HG03342 (cell line): ENCODE results near the gene INTS15.

Source experiments
- ATAC-seq: cut with Tn5 transposase; IDR thresholded peaks from one replicate; pipeline ENCODE4 v1.9.1; 2021; ENCODE audit warnings: mild to moderate bottlenecking, moderate library complexity; ENCODE audit not compliant: unreplicated experiment

Gene INTS15

DNA sequence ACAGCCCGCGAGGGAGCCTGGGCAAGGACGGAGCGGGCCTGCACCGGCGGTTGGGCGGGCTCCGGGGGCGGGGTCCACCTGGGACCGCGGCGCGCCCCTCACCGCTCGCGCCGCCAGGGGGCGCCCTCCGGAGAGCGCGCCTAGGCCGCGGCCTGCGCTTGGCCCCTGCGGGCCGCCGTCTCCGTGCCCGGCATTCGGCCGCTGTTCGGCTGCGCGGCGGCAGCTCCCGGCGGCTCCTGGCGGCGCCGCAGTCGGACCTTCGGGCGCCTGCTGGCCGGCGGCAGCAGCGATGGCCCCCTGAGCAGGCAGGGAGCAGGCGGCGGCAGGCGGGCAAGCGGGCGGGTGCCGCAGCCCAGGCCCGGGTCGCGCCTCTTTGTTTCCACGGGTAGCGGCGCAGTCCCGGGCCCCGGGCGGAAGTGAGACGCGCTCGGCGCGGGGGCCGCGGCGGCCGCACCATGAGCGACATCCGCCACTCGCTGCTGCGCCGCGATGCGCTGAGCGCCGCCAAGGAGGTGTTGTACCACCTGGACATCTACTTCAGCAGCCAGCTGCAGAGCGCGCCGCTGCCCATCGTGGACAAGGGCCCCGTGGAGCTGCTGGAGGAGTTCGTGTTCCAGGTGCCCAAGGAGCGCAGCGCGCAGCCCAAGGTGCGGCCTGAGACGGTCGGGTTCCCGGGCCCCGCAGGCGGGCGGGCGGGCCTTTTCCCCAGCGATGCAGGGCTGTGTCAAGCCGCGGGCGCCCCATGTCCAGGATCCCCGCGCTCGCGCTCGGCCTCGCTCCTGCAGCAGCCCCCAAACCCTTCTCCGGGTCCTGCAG, at the start of gene INTS15:
INTS15 (plus strand) TSS at position 193 of the 816 bp plus-strand sequence; CDS start at position 456, 263 bp downstream.
- ATAC-seq: peak; percentile 80

DNA sequence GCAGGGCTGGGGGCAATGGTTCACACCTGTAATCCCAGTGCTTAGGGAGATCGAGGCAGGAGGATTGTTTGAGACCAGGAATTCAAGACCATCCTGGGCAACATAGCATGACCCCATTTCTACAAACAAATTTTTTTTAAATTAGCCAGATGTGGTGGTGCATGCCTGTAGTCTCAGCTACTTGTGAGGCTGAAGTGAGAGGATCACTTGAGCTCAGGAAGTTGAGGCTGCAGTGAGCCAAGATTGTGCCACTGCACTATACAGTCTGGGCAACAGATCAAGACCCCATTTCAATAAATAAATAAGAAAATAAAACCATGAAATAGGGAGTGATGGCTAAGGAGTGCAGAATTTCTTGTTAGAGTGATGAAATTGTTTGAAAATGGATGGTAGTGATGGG, 47.5 kb upstream of the INTS15 start:
- ATAC-seq: no peak

DNA sequence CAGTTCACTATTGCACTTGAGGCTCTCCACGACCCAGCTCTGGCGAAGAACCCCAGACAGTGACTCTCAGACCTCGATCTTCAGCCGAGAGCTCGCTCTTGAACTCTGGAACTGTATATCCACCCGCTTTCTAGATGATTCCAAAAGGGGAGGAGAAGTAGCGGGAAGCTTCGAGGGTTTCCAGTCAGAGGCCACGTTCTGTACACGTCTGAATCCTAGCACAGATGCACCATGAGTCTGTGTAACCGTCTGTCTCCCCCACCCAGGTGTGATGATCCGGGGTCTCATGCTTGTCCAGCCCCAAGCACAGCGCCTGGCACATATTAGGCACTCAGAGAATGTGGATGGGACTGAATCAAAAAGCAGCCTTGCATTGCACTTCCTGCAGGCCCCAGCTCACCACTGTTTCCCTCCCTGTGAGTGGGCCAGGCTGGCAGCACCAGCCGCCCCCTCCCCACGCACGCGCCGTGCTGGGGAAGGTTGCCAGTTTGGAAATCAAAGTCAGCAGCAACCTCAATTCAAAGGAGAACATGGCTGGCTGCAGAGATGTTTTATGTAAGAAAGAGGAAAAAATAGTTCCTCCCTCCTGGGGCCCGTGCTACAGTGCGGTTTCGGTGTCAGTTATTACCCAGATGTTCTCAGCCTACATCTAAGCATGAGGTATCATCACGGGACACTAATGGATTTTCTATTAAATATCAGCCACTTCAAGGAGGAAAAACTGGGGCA, 44.3 kb upstream of the INTS15 start:
- ATAC-seq: no peak

DNA sequence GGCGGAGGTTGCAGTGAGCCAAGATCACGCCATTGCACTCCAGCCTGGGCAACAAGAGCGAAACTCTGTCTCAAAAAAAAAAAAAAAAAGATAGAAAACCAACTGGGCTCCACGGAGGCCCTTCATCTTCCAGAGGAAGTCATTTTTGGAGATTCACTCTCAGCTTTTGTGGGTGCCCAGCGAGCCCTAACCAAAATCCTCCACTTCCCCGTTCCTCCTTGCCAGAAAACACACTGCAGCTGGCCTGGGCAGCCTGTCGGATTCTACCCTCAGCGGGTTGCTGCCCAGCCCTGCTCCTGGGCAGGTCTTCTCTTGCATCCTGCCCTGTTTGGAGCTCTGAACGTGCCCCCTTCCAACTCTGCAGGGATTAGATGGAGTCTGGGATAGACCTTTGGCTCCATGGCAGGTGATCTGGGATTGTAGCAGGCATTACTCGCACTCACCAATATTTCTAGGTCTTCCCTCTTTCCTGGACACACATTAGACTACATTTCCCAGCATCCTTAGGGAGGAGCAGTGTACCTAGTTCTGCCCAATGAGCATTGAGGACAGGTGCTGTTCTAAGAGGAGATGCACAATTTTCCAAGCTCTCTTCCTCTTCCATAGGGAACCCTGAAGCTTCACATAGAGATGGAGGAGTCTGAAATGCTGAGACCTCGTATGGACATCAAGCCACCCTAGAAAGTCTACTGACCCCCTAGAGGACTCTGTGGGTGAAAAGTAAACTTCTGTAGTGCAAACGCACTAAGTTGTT, 43.1 kb upstream of the INTS15 start:
- no peak for ATAC-seq

DNA sequence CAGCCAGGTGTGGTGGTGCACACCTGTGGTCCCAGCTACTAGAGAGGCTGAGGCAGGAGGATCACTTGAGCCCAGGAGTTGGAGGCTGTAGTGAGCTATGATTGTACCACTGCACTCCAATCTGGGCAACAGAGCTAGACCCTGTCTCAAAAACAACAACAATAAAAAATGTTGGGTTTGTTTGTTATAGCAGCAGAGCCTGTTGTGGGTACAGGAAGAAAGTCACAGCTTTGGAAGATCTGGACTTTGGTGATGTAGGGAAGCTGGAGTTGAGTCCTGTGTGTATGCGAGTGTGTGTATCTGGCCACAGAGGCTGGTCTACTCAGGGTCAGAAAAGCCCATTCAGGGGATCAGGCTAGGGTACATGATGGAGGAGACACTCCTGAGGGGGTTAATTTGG, 42.4 kb upstream of the INTS15 start:
- no peak for ATAC-seq

DNA sequence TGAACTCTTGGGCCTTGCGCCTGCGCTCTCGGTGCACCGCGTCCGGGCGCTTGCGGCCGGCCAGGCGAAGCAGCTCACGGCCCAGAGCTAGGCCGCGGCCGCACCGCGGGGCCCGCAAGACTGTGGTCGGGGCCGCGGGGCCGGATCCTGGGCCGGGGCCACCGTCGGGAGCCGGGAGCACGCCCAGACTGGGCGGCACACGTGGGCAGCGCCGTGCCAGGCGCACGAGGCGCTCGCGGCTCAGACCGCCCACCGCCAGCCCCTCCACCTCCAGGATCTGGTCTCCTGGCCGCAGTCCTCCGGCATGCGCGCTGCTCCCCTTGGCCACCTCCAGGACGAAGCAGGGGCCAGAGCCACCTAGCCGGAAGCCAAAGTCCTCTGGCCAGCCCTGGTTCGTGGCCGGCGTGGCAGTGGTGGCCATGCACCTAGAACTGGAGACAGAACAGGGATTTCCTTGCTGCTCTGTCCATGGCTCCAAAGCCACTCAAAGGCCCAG, 38.8 kb upstream of the INTS15 start, which contains the start of gene GRID2IP:
GRID2IP (minus strand) TSS at position 446 of the 496 bp plus-strand sequence; CDS start at position 421, 25 bp downstream.
- no peak for ATAC-seq

DNA sequence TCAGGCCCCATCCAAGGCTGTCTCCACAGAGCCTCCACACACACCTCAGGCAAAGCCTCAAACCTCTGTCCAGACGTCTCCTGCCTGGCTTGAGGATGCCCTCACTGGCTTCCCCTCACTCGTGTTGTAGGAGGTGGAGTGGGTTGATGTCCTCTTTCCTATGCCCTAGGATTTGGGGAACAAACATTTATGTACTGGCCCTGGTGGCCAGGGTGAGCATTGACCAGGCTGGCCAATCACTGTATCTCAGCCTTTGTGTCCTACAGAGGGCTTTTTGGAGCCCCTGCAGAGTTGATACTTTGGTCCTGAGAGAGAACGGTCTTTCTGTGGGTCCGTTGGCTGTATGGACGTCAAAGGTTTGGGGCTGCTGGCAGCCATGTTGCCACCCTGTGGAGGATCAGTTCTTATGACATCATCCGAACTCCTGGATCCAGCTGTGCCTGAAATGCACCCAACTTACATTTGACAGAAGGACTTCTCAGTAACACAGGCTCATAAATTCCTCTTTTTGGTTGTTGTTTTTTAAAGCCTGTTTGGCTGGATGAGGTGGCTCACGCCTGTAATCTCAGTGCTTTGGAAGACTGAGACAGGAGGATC, 36.3 kb upstream of the INTS15 start:
- ATAC-seq: no peak

DNA sequence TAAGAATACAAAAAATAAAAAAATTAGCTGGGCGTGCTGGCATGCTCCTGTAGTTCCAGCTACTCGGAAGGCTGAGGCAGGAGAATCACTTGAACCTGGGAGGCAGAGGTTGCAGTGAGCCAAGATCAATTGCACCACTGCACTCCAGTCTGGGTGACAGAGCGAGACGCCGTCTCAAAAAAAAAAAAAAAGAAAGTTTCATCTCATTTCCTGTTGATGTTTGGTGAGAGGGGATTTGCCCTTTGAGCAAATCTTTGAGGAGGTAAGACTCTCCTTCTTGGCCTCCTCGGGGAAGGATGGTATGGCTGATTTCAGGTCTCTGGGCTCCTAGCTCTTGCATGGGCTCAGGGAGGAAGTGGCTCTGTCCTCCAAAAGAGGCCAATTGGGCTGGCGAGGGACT, 35.0 kb upstream of the INTS15 start:
- ATAC-seq: no peak

DNA sequence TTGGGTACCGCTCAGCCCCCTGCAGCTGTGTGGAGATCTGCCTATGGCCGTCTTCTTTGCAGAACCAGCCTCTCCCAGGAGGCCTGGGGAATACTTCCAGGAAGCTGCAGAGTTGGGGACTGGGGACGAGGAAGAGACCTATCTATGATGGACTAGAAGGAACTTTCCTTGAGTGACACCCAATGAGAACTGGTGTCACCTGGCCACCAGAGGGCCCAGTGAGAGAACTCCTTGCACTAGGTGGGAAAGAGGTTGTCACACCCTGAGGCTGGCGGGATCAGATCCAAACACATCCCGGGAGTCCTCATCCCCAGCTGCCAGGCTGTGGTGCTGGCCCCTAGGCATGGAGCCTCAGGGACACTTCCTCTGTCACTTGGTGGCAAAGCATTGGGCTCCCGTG, 33.6 kb upstream of the INTS15 start:
- no peak for ATAC-seq

DNA sequence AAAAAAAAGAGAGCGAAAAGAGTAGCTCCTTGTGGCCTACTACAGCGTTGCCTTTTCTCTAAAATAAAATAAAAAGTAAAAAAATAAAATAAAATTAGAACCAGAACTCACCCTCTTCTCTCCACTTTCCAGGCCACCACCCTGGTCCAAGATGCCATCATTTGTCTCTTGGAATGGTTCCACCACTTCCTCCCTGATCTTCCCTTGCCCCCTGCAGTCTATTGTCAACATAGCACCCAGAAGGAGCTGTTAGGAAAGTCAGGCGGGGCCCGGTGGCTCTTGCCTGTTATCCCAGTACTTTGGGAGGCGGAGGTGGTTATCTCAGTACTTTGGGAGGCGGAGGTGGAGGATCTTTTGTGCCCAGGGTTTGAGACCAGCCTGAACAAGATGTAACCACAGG, 31.0 kb upstream of the INTS15 start:
- ATAC-seq: no peak

DNA sequence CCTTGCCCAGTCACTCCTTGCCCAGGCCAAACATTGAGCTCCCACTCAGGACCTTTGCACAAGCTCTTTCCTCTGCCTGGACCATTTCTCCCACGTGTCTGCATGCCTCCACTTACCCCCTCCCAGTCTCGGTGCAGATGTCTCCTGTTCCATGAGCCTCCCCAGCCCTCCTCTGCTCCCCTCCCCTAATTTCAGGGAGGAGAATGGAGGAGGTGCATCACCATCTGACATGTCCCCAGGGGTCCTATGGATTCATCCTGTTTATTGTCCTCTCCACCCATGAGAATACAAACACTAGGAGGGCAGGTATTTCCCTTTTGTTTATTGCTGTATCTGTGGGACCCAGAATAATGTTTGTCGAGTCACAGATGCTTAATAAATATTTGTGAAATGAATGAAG, 29.9 kb upstream of the INTS15 start:
- ATAC-seq: no peak

DNA sequence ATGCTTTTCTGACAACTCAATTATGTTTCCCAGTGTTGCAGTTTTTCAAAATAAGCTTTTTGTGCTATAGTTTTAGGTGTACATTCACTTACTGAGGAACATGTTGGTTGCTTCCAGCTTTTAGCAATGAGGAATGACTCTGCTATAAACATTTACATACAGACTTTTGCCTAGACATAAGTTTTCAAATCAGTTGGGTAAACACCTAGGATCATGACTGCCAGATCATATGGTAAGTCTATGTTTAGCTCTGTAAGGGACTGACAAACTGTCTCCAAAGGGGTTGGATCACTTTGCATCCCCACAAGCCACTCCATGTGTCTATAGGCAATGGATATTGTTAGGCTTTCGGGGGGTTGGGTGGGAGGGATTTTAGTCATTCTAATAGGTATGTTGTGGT, 27.7 kb upstream of the INTS15 start:
- no peak for ATAC-seq

DNA sequence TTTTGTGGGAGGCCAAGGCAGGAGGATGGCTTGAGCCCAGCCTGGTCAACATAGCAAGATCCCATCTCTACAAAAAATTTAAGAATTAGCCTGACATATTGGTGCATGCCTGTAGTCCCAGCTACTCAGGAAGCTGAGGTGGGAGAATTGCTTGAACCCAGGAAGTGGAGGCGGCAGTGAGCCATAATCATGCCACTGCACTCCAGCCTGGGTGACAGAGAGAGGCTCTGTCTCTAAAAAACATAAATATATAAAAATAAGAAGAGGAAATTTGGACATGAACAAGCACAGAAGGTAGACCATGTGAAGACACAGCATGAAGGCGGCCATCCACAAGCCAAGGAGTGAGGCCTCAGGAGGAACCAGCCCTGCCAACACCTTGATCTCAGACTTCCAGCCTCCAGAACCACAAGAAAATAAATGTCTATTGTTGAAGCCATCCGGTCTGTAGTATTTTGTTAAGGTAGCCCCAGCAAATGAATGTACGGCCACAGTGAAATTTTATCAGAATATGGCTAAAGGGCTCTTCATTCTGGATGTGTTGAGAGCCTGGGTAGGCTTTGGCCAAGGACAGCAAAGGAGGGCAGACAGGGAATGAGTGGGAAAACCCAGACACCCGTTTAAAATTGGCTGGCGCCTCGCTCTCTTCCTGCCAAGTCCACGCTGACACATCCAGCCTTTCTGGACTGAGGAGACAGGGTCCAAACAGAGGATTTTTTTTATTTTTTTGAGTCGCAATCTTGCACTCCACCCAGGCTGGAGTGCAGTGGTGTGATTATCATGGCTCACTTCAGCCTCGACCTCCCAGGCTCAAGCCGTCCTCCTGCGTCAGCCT, 25.7 kb upstream of the INTS15 start:
- no peak for ATAC-seq

DNA sequence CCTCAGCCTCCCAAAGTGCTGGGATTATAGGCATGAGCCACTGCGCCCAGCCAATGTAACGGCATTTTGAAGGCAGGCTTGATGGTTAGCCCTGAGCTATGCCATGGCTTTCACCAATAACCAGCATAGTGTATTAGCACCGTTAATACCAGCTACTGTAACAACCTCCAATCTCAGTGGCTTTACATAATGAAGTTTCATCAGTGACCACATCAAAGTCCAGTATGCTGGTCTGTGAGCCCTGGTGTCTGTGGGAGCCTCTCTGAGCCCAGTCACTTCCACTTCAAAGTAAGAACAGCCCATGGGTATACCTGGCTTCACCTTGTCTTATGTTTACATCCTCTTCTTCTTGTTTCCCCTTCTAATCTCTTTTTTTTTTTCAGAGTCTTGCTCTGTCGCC, 24.2 kb upstream of the INTS15 start:
- ATAC-seq: no peak

DNA sequence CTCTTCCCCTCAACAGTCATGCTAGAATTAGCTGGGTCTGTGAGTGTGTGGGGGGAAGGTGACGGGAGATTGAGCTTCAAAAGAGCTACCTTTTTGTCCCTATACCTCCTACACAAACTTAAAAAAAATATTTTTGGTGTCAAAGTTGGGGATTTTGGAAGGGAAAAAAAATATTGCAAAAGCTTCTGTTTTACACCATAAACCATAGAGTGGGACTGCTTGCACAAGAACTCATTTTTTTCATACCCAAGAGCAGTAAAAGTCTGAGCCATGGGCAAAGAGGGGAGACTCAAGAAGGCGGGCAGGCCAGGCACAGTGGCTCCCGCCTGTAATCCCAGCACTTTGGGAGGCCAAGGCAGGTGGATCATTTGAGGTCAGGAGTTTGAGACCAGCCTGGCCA, 21.9 kb upstream of the INTS15 start:
- ATAC-seq: no peak

DNA sequence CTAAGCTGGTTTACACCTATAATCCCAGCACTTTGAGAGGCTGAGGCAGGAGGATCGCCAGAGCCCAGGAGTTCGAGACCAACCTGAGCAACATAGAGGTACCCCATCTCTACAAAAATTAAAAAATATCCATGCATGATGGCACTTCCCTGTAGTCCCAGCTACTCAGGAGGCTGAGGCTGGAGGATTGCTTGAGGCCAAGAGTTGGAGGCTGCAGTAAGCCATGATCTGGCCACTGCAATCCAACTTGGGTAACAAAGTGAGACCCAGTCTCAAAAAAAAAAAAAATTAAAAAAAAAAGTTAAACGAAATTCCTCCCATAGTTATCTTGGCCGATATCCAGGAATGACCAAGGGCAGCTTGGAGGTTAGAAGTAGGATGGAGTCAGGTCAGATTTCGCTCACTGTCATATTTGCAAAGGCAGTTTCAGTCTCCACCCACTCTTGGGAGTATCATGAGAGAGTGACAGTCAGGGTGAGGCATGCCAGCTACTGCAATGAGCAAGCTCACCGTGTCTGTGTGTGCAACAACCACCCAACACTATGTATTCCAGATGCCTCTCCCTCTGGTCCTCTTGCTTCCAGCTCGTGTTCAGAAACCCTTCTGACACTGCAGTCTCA, 18.6 kb upstream of the INTS15 start:
- ATAC-seq: no peak

DNA sequence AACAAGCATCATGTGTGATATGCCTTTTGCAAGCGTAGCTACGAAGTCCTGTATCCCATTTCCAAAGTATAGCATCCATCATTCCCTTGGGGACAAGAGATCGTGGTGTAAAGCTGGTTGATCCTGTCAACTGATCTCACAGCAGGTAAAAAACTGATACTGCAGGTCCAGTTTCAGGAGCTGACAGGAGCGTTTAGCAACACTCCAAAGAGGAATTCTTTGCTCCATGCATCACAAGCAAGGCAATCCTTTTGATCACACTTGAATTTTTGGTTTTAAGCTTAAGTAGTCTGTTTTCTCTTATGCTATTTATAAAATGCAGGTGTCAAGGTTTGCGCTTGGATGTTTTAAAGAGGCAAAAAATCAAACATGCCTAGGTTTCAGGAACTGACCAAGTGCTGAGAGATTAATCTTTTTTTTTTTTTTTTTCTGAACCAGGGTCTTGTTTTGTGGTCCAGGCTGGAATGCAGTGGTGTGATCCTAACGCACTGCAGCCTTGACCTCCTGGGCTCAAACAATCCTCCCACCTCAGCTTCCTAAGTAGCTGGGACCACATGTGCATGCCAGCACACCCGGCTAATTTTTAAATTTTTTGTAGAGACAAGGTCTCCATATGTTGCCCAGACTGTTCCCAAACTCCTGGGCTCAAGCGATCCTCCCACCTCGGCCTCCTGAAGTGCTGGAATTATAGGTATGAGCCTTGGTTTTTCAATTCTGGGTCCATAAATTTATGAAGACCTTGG, 14.4 kb upstream of the INTS15 start:
- ATAC-seq: no peak

DNA sequence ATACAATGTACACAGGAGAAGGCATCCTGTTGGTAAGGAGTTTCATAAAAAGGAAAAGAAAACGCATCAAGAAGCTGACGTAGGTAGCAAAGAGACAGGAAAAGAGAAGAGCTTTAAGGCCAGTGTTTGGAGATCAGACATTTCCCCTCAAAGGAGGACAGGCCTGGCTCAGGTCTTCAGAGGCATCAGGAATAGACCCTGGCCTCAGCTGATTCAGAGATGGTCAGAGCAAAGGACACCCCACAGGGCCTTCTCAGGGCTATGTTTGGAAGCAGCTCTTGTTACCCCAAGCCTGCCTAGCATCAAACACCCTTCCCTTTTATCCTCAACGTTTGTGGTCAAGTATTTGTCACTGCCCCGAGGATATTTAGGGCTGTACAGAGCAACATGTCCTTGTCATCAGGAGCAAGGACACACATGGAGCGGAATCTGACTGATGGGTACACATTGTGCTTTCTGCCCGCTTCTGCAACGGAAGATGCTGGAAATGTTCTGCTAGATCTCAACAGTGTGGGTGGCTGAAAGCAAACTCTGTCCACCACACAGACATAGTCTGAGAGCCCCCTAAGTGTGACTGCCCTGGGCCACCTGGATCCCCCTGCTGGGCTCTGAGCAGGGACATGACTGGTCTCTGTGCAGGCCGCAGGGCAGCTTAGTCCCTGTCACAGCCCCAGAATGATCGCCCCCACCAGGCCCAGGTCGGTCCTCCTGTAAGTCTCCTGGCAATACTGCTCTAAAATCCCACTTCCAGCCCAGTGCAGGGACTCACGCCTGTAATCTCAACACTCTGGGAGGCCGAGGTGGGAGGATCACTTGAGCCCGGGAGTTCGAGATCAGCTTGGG, 13.6 kb upstream of the INTS15 start:
- no peak for ATAC-seq
